ENCODE measurements around the gene B4GALNT3. TPM values are rescaled to one million over a fixed set of nuclear protein-coding genes. Genes with fewer than 3 reads are reported as not detected.
A peak's percentile ranks its signal among the peaks of the same experiment; 100 is the strongest.

The B4GALNT3 gene
- total RNA-seq, 3 donors from 2014 or later = 0.87 to 2.9 (median 2.1) TPM

DNA sequence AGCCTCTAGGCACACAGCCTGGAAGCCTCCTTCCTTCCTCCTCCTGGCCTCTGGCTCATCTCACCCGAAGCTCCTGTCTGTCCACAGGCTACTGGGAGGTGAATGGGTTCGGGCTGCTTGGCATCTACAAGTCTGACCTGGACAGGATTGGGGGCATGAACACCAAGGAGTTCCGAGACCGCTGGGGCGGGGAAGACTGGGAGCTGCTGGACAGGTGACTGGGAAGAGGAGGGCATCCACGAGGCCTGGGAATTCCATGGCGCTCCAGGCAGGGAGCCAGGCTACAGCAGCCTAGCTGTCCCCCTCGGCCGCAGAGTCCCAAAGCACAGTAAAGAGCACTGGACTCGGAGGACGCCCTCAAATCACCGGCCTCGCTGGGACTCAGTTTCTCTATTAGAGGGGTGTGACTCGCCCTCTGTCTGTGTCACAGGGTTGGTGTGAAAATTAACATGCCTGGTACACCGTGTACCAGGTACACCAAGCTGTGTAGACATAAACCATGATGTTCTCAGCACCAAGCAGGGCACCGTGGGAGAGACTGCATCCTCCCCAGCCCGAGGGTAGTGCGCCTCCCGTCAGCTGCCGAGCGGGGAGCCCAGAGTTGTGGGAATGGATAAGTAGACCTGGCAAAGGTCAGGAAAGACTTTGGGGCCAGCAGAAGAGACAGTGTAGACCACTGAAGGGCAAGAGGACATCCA, 99.6 kb downstream of the B4GALNT3 start:
- DNase-seq (no peak), ATAC-seq (no peak)
- Mint-ChIP-seq H3K4me1 (ENCODE audit: low read depth) (peaks cover 32% of the 10 kb centered on the region), H3K36me3 (ENCODE audit: insufficient read depth) (no peaks in the 10 kb centered on the region), H3K27me3 (ENCODE audit: low read depth) (no peaks in the 10 kb centered on the region), H3K4me3 (no peak overlapping the region), H3K9me3 (no peaks in the 10 kb centered on the region)

DNA sequence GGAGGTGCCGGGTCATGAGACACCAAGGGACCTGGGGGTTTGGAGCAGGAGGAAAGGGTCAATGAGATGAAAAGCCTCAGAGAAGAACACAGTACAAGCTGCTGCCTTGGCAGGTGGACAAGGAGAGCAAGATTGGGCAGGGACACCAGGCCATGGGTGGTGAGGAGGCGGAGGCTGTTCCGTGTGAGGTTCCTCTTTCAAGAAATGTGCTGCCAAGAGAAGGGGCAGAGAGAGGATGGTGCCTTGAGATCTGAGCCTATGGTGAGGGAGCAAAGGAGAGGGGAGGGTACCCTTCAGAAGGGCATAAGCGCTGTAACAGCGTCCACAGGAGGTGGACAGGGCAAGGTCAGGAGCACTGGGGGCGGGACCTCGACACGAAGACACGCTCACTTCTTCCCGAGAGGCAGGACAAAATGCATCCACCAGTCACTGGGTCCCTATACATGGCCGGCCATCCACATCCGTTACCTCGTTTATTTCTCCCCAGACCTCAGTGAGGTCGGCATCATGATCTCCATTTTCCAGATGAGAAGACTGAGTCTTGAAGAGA, 100.2 kb downstream of the B4GALNT3 start:
- Mint-ChIP-seq H3K36me3 (ENCODE audit: insufficient read depth) (no peaks in the 10 kb centered on the region), H3K4me1 (ENCODE audit: low read depth) (peaks cover 38% of the 10 kb centered on the region), H3K4me3 (no peak overlapping the region), H3K27me3 (ENCODE audit: low read depth) (no peaks in the 10 kb centered on the region), H3K9me3 (no peaks in the 10 kb centered on the region)
- ATAC-seq (no peak), DNase-seq (no peak)

DNA sequence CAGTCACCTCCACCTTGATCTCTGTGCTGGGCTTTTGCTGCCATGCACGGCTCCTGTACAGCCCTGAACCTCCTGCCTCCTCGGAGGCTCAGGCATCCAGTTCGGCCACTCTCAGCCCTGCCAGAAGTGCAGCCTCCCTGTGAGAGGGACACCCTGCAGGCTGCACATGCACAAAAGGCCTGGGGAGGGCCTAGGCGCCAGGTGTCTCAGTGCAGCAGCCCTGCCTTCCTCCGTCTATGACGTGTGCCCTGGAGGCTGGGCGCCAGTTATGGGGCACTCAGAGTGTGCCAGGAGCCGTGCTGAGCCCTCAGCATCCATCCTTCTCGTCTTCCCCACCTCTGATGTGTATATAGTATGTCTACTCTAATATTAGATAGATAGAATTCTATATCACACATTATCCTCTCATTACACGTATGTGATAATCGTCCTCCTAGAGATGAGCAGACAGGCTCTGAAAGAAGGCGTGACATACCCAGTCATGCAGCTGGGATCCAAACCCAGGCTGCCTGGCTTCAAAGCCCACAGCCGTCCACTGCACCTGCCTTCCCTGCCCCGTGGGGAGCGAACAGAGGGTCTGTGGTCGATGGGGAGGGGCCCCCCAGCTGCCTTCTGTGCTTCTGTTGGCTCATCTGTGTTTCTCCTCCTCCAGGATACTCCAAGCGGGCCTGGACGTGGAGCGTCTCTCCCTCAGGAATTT, 101.1 kb downstream of the B4GALNT3 start:
- Mint-ChIP-seq H3K9me3 (no peaks in the 10 kb centered on the region), H3K36me3 (ENCODE audit: insufficient read depth) (no peaks in the 10 kb centered on the region), H3K4me3 (no peak overlapping the region), H3K27me3 (ENCODE audit: low read depth) (no peaks in the 10 kb centered on the region), H3K4me1 (ENCODE audit: low read depth) (peaks cover 44% of the 10 kb centered on the region)
- no peak for ATAC-seq
- no peak for DNase-seq

DNA sequence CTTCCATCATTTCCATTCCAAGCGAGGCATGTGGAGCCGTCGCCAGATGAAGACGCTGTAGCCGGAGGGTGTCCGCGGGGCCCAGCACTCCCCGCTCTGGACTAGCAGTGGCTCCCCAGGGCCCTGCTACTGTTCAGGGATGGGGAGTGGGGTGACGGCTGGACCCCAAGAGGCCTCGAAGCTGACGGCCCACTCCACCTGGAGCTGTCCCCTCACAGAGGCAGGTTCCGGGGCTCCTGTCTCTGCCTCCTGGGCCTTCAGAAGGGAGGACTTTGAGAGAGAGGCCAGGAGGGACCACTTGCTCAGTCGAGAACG, 101.6 kb downstream of the B4GALNT3 start:
- no peaks in the 10 kb centered on the region for H3K27me3 Mint-ChIP-seq (ENCODE audit: low read depth)
- no peak overlapping the region for H3K4me3 Mint-ChIP-seq
- H3K36me3 Mint-ChIP-seq (ENCODE audit: insufficient read depth) = no peaks in the 10 kb centered on the region
- H3K9me3 Mint-ChIP-seq = no peaks in the 10 kb centered on the region
- ATAC-seq = no peak
- no peak for DNase-seq
- H3K4me1 Mint-ChIP-seq (ENCODE audit: low read depth) = peaks cover 49% of the 10 kb centered on the region

DNA sequence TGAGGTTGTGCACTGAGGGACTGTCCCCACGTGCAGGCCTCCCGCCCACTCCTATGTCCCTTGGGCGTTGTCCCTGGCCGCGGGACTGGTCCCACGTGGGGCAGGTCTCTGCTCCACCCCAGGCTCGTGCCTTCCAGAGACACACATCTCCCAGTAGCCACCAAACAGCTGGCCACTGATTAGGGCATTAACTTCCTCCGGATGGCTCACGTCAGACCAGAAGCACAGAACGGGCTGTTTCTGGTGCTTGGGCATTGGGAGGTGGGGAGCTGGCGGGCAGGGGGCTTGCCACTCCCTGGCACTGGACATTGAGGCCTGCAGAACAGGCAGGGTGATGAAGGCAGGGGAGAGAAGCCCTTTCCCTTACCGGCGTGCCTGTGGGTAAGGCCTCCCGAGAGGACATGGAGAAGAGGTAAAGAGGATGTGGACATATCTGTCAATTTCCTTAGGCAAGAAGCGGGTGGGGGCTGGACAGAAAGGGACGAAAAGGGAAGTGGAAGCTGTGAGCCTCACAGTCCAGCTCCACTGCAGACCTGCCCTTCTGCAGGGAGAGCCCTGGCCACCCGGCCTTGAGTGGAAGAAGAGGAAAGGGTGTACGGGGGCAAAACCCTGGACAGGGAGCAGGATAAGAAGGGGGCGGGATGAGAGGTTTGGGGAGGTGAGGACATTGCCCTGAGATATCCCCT, 102.3 kb downstream of the B4GALNT3 start:
- peaks cover 56% of the 10 kb centered on the region for H3K4me1 Mint-ChIP-seq (ENCODE audit: low read depth)
- H3K4me3 Mint-ChIP-seq = peak overlapping the region; percentile 55
- no peaks in the 10 kb centered on the region for H3K36me3 Mint-ChIP-seq (ENCODE audit: insufficient read depth)
- H3K27me3 Mint-ChIP-seq (ENCODE audit: low read depth) = no peaks in the 10 kb centered on the region
- ATAC-seq = no peak
- no peak for DNase-seq
- no peaks in the 10 kb centered on the region for H3K9me3 Mint-ChIP-seq

DNA sequence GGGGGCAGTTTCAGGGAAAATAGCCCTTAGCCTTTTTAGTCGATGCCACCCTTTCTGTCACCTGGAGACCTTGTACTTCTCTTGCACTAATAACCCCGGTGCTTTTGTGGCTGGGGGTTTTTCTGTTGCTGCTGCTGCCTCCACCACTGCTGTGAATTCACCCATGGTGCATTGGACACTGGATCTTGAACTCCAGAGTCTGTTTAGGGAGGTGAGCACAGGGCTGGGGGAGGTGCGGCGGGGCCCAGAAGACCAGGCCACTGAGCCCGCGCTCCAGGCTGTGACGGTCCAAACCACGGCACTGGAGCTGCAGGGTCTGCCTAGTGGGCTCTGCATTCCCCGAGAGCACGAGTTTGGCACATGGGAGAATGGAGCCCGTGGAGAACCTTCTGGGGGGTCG, 102.9 kb downstream of the B4GALNT3 start:
- Mint-ChIP-seq H3K4me1 (ENCODE audit: low read depth) (peaks cover 60% of the 10 kb centered on the region), H3K4me3 (no peak overlapping the region), H3K36me3 (ENCODE audit: insufficient read depth) (no peaks in the 10 kb centered on the region), H3K9me3 (no peaks in the 10 kb centered on the region), H3K27me3 (ENCODE audit: low read depth) (no peaks in the 10 kb centered on the region)
- ATAC-seq (no peak), DNase-seq (no peak)

DNA sequence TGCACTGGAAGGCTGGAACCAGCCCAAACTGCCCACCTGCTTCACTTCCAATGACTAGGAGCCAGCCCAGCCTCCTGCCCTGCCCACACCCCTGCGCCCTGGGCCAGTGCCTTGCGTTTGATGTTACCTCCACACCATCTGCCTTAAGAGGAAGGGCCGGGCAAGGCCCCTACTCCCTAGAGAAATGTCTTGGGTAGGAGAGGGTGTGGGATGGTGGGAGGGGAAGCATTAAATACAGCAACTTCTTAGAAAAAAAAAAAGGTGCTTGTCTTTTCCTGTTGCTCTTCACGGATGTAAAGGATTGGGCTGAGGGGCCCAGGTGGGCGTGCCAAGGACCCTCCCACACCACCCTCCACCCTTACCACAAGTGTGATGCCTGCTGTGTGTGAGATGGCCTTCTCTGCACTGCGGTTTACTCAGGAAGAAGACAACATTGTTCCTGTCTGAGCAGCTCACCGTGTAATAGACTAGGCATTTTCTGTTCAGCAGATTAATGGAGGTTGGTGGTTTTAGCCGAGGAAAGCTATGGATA, 103.6 kb downstream of the B4GALNT3 start:
- DNase-seq (peak; percentile 56), ATAC-seq (peak; percentile 74 to 80)
- H3K27me3 Mint-ChIP-seq (ENCODE audit: low read depth) = no peaks in the 10 kb centered on the region
- no peaks in the 10 kb centered on the region for H3K36me3 Mint-ChIP-seq (ENCODE audit: insufficient read depth)
- H3K9me3 Mint-ChIP-seq = no peaks in the 10 kb centered on the region
- peak overlapping the region; percentile 78 for H3K4me3 Mint-ChIP-seq
- H3K4me1 Mint-ChIP-seq (ENCODE audit: low read depth) = peaks cover 63% of the 10 kb centered on the region

DNA sequence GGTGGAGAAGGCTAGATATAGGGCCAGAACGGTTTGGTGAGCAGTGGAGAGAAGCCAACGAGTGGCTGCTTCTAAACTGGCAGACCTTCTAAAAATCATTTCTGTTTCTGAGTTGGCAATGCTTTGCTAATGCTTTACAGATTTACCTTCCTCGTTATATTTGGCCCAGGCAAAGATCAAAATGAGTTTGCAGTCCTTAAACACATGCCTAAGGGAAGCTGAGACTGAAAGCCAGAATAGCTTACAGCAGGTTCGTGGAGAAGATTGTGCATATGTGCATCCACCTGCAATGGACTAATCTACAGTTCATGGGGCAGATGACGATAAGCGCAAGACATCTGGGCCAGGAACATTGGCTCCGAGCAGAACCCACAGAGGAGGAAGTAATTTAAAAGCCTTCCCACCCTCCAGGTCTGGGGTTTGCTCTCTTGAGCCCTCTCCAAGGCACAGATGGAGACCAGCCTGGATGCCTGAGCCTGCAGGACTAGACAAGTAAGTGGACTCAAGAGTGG, 104.1 kb downstream of the B4GALNT3 start:
- no peaks in the 10 kb centered on the region for H3K36me3 Mint-ChIP-seq (ENCODE audit: insufficient read depth)
- H3K4me3 Mint-ChIP-seq = peak overlapping the region; percentile 78
- H3K9me3 Mint-ChIP-seq = no peaks in the 10 kb centered on the region
- no peaks in the 10 kb centered on the region for H3K27me3 Mint-ChIP-seq (ENCODE audit: low read depth)
- ATAC-seq = peak; percentile 4 to 11
- H3K4me1 Mint-ChIP-seq (ENCODE audit: low read depth) = peaks cover 66% of the 10 kb centered on the region
- DNase-seq = no peak

DNA sequence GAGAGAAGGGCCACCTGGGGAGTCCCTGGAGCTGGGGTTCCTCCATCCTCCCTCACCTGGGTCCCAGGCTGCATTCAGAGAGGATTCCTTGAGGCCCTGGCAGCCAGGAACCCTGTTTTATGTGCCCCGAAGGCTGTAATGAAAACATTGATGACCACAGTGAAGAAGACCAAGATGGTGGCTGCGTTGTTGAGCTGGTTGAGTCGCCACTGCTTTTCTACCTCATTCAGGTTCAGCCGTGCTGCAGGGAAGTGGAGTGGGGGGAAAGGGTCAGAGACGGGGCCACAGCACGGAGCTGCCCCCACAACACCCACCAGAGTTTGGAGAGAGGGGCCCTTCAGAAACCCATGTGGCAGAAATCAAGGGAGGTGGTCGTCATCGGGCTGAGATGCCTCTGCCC, 105.4 kb downstream of the B4GALNT3 start:
- Mint-ChIP-seq H3K36me3 (ENCODE audit: insufficient read depth) (no peaks in the 10 kb centered on the region), H3K4me1 (ENCODE audit: low read depth) (peaks cover 73% of the 10 kb centered on the region), H3K4me3 (no peak overlapping the region), H3K9me3 (no peaks in the 10 kb centered on the region), H3K27me3 (ENCODE audit: low read depth) (no peaks in the 10 kb centered on the region)
- DNase-seq = no peak
- no peak for ATAC-seq

DNA sequence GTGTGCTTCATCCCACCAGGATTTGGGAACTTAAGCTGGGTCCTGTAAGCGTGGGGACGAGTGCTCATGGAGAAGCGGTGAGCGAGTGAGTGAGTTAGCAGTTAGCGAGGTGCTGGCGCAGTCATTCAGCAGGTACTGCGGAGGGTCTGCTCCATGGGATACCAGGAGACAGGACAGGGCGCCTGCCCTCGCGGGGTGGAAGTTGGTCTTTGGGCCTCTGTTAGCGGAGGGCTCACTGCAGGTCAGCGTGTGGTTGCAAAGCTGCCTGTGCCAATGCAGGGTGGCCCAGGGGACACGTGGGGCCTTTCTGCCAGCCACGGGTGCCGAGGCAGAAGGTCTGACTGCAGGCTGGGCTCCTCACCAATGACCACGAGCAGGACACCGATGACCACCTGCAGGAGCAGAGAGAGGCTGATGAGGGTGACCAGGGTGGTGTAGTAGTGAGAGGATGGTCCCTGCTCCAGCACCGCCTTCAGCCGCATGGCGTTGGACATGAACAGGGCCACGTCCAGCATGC, 105.9 kb downstream of the B4GALNT3 start:
- Mint-ChIP-seq H3K27me3 (ENCODE audit: low read depth) (no peaks in the 10 kb centered on the region), H3K4me3 (no peak overlapping the region), H3K4me1 (ENCODE audit: low read depth) (peaks cover 71% of the 10 kb centered on the region), H3K9me3 (no peaks in the 10 kb centered on the region), H3K36me3 (ENCODE audit: insufficient read depth) (no peaks in the 10 kb centered on the region)
- ATAC-seq (no peak), DNase-seq (no peak)

DNA sequence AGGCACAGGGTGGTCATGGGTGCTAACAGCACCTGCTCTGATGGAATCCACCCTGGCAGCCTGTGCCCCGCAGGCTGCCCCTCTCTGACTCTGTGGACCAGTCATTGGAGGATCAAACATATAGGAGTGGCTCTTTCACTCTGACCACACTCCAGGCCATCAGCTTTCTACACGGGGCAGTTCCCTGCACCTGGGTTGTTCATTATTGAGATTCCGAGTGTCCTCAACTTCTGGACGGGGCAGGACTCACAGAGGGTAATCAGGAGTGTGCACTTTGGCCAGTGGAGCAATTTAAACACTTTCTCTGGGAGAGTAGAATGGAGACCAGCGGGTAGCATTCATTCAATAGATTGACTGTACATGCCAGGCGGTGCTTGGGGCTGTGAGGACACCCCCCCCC, 108.7 kb downstream of the B4GALNT3 start:
- peaks cover 62% of the 10 kb centered on the region for H3K4me1 Mint-ChIP-seq (ENCODE audit: low read depth)
- H3K27me3 Mint-ChIP-seq (ENCODE audit: low read depth) = no peaks in the 10 kb centered on the region
- no peaks in the 10 kb centered on the region for H3K36me3 Mint-ChIP-seq (ENCODE audit: insufficient read depth)
- no peak for ATAC-seq
- no peak overlapping the region for H3K4me3 Mint-ChIP-seq
- no peaks in the 10 kb centered on the region for H3K9me3 Mint-ChIP-seq
- no peak for DNase-seq

DNA sequence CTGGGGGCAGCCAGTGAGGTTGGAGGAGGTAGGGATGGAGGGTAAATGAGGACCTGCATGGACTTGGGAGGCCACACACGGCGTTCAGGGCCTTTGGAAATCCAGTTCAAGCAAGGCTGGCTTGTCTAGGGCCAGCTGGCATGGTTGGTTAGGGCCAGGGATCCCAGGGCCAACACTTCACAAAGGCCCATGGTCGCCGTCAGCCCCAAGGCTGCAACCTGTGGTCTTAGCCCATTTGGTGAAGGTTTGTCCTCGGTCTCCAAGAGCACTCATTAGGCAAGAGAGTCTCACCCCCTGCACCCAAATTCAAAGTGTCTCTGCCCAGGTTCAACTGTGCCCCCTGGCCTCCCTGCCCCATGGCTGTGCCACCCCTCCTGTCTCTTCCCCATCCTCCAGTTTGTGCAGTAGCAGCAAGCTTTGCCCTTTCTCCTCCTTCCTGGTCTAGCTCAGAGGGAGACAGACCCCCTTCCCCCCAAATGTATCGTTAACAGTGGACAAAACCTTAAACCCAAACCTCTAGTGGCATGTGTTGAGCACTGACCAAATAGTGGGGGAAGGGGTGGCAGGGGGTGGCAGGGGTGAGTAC, 109.4 kb downstream of the B4GALNT3 start:
- Mint-ChIP-seq H3K4me1 (ENCODE audit: low read depth) (peaks cover 55% of the 10 kb centered on the region), H3K4me3 (peak overlapping the region; percentile 8), H3K36me3 (ENCODE audit: insufficient read depth) (no peaks in the 10 kb centered on the region), H3K27me3 (ENCODE audit: low read depth) (no peaks in the 10 kb centered on the region), H3K9me3 (no peaks in the 10 kb centered on the region)
- ATAC-seq (no peak), DNase-seq (no peak)

DNA sequence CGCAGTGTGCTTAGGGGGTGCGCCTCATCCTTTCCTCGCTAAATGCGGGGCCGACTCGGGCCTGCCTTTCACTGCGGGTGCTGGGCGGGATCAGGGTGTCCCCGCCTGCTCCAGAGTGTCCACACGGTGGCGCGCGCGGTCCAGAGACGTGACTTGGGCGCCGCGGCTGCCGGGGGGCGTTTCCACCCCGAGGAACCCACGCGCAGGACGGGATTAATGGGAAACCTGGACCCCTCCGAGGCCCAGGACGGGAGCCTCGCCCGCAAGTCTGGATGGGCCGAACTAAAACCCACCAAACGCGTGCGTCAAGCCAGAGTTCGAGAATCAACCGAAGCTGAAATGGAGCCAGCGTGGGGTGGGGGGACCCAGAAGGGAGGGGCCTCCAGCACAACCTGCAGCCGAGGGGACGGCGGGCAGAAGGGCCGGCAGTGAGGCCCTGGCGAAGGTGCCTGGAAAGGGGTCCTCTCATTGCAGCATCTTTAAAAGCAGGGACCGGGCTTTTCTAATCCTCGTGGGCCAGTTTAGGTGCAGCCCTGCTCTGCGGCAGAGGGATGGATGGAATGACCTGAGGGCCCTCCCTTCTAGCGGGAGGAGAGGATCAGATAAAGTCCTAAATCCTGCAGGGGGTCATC, 110.2 kb downstream of the B4GALNT3 start:
- ATAC-seq (peak; percentile 94 to 96), DNase-seq (peak; percentile 87)
- H3K4me1 Mint-ChIP-seq (ENCODE audit: low read depth) = peaks cover 53% of the 10 kb centered on the region
- H3K27me3 Mint-ChIP-seq (ENCODE audit: low read depth) = no peaks in the 10 kb centered on the region
- H3K36me3 Mint-ChIP-seq (ENCODE audit: insufficient read depth) = no peaks in the 10 kb centered on the region
- H3K4me3 Mint-ChIP-seq = peak overlapping the region; percentile 83
- peaks cover 3% of the 10 kb centered on the region for H3K9me3 Mint-ChIP-seq

All from activated T-cell treated with anti-CD3 and anti-CD28 coated beads, Interleukin-2, amount 50 U/mL, for 4 hours (primary cell).